SHP77 treated with DMSO at 0.1 percent for 48 hours (cell line): ENCODE data around the gene UBE2R2.
"Not testable (repeated sequence)": the region's sequence is repeated elsewhere in the genome, so short reads cannot be mapped to it uniquely, and the experiment has no call there.

Source experiments
- DNase-seq: peaks from one replicate; lab custom pipeline; 2025; lab: John Stamatoyannopoulos, UW

Gene UBE2R2

GRCh38 chr9:33927694-33928093, 110.7 kb downstream of the UBE2R2 start:
- no peak for DNase-seq

GRCh38 chr9:33931326-33931725, 114.4 kb downstream of the UBE2R2 start:
- no peak for DNase-seq

- no peak for DNase-seq
These were observed 115.3 kb downstream of the UBE2R2 start for GRCh38 chr9:33932078-33932807.

- DNase-seq = no peak
These were observed 117.4 kb downstream of the UBE2R2 start for GRCh38 chr9:33934188-33934878.

GRCh38 chr9:33939924-33940874, 123.2 kb downstream of the UBE2R2 start:
- no peak for DNase-seq

- DNase-seq = no peak
These were observed 125.6 kb downstream of the UBE2R2 start for GRCh38 chr9:33942471-33943083.

- no peak for DNase-seq
These were observed 126.4 kb downstream of the UBE2R2 start for GRCh38 chr9:33943389-33943788.

GRCh38 chr9:33946779-33947535, 130.0 kb downstream of the UBE2R2 start:
- DNase-seq = no peak

GRCh38 chr9:33950371-33950770, 133.4 kb downstream of the UBE2R2 start:
- no peak for DNase-seq

- no peak for DNase-seq
These were observed 135.1 kb downstream of the UBE2R2 start for GRCh38 chr9:33952066-33952465.

GRCh38 chr9:33956544-33956943, 139.6 kb downstream of the UBE2R2 start:
- no peak for DNase-seq

GRCh38 chr9:33959725-33960124, 142.8 kb downstream of the UBE2R2 start:
- DNase-seq = no peak

- DNase-seq = not testable (repeated sequence)
These were observed 145.5 kb downstream of the UBE2R2 start for GRCh38 chr9:33962468-33962867.

- no peak for DNase-seq
These were observed 147.3 kb downstream of the UBE2R2 start for GRCh38 chr9:33964086-33964768.
